Cerebellar nuclear complex (tissue), 1 donor: Measurements from ENCODE around the gene MAP1B.
"Not testable (repeated sequence)": the region's sequence is repeated elsewhere in the genome, so short reads cannot be mapped to it uniquely, and the experiment has no call there.

Source experiments
- DNase-seq, 2 experiments: peaks; one replicate each; lab custom pipeline; 2025; lab: John Stamatoyannopoulos, UW

The MAP1B gene

GRCh38 chr5:72107131-72107900 lies at the start of gene MAP1B:
TSS of gene MAP1B (plus strand) at chr5:72107475. CDS start at chr5:72107532, 57 bp downstream.
- DNase-seq: peak in 1 of 2 experiments; percentile 39

DNA sequence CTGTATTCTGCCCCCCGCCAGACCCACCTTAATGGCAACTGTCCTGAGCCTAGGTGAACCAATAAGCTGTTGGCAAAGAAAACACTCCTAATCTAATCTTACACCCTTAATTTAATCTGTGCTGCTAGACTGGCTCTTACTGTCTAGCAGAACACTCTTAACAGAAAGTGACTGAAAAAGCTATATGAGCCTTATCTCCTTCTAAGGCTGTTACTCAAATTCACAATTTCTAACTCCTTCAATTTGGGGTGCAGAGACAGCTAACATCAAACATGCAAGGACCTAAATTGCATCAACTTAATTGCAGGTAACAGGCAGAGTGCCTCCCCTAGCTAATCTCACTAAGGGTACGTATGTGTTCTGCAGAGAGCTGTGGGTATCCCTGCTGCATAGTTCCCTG lies 49.5 kb upstream of the MAP1B start:
- no peak for DNase-seq

GRCh38 chr5:72063219-72063819 lies 44.0 kb upstream of the MAP1B start:
- no peak for DNase-seq

GRCh38 chr5:72064801-72065570 lies 42.3 kb upstream of the MAP1B start:
- peak in 1 of 2 experiments; percentile 12 for DNase-seq

- DNase-seq: peak in 1 of 2 experiments; percentile 24
Measured at GRCh38 chr5:72065751-72066255, 41.5 kb upstream of the MAP1B start.

DNA sequence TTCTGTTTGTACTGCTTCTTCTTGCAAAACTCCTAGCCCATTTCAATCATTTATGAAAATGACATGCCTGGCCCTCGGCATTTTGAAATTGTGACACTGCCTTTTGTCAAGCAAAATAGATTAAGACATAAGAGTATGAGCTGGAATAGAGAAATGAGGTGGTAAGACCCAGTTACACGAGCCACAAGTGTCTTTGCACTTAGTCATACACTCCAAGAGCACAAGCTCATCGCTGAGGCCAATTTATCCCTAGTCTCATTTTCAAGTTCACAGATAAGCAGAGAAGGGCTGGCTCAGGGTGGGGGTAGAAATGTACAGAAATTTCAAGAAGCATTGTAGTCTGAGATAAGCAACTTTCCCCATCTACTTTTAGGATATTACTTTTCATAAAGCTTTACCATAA lies 40.6 kb upstream of the MAP1B start:
- no peak for DNase-seq

GRCh38 chr5:72067682-72068470 lies 39.4 kb upstream of the MAP1B start:
- DNase-seq: no peak

DNA sequence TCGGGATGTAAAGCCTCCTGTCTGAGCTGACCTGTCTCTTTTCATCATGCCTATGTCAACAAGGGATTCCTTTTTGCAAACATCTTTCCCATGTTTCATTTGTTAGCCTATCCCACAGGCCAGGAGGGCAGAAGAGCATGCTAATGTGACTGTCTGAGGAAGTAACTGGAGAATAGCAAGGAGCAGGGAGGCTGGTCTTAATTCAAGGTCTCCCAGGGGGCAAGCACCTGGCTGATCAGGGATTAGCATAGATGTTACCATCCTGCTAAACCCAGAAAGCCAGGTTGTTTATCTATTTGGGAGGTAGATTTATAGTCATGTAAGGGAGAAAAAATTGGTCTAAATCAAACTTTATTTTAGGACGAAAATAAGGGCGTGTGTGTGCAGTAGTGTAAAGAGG lies 36.7 kb upstream of the MAP1B start:
- DNase-seq: no peak

GRCh38 chr5:72071906-72072305 lies 35.4 kb upstream of the MAP1B start:
- no peak for DNase-seq

DNA sequence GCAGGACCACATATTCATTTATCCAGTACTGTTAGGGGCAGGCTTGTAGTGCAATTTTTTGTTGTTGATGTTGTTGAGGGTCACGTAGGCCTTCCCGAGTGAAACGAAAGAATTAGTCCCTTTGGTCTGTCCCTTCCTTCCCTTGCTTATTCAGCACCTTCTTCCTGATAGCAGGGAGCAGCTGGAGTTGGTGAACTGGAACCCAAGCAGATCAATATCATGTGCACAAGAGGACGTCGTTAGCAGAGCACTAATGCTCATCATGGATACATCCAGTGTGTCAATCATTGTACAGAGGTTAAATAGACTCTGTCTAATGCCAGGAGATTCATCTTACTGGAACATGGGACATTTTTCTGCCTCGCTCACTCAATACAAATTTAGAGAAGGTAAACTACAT lies 33.0 kb upstream of the MAP1B start:
- DNase-seq: no peak

DNA sequence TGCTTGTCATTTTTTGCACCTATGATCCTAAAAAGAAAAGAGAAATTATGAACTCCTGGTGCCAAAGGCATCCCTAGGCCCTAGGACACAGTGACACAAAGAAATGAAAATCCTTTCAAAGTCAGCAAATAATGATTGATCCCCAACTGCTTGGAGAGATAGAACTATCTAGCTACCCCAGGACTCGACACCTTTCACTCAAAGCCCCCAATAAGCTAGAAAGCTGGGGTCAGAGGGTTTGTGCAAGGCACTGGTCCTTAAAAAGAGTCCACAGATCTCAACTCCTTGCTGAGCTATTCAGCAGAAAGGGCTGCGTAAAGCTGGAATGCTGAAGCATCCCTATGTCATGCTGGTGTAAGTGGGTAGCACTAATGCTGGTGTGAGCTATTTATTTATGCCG lies 31.8 kb upstream of the MAP1B start:
- no peak for DNase-seq

GRCh38 chr5:72076621-72077300 lies 30.5 kb upstream of the MAP1B start:
- no peak for DNase-seq

DNA sequence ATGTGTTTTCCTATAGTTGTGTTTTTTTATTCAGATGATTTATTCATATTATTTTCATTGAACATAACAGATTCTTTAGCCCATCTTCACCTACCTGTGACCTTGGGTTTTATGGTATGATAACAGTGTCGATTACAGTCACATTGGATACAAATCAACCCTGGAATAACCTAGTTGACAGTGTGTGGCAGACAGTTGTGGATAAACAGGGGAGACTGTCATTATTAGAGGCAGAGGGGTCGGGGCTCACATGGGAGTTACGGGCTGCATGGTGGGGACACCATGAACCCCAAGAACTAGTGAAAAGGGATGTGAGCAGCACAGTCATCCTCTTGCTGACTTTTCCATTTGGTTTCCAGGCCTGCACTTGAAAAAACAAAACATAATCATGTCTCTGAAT lies 29.9 kb upstream of the MAP1B start:
- DNase-seq: no peak

- no peak for DNase-seq
Measured at GRCh38 chr5:72079288-72079687, 28.0 kb upstream of the MAP1B start.

DNA sequence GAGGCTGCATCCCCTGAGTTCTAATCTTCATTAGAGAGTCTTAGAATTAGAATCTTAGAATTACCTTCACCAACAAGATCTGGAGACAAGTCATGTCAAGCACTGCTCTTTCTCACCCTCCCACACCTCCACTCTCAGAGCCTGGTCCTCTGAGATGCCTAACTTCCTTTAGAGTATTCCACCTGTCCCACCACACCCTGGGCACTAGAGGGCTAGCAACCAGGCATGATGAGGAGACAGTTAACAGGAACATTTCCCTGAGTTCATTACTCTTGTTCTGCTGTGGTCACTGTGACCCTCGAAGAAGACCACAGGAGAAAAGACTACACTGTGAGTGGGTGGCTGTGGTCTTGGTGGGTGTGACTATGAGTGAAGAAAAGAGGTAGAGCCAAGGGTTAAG lies 25.2 kb upstream of the MAP1B start:
- no peak for DNase-seq

GRCh38 chr5:72084876-72085275 lies 22.4 kb upstream of the MAP1B start:
- DNase-seq: no peak

- DNase-seq: no peak
Measured at GRCh38 chr5:72085319-72085718, 22.0 kb upstream of the MAP1B start.

- DNase-seq: not testable (repeated sequence)
Measured at GRCh38 chr5:72089713-72090112, 17.6 kb upstream of the MAP1B start.

DNA sequence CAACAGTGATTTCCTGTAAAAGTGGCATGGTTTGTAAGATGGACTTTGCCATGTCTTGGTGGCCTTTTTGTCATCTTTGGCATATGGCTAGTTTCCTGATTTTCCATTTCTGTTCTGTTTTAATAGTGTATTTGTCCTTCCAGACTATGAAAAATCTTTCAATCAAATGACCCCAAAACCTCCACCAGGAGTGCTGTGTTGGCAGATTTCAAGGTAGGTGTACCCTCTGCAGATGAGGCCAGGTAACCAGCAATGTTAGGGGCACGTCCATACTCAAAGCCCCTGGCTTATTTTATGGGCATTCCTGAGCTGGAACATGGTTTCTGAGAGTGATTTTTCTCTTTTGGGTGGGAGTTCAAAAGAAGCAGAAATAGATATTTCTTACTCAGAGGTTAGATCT lies 15.2 kb upstream of the MAP1B start:
- no peak for DNase-seq

GRCh38 chr5:72093217-72093616 lies 14.1 kb upstream of the MAP1B start:
- DNase-seq: no peak

DNA sequence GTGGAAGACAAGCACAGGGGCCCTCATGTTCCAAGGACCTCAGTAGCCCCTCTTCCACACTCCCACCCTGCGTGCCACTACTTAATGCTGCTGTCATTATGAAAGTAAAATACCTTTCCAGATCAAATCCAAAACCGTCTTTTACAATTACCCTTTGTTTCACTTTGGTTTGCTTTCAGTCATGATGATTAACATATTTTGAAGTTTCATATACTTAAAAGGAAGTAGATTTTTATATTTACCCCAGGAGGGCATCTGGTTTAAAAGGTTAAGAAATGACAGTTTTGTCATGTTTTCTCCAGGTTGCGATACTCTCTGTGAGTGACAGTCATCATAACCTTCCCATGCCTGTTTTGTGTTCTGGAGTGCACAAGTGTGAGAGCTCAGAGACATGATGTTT lies 13.5 kb upstream of the MAP1B start:
- DNase-seq: no peak
